HEK293T (cell line): ENCODE results near the gene CCDC7.

Experiments
- ARNT ChIP-seq: fragments of 450-650 bp; IDR thresholded peaks from 2 replicates; pipeline ENCODE4 v1.6.1; 2017; ENCODE audit warnings: mild to moderate bottlenecking
- BHLHE40 ChIP-seq: fragments of 450-650 bp; IDR thresholded peaks from 2 replicates; pipeline ENCODE4 v1.6.1; 2016; ENCODE audit warnings: mild to moderate bottlenecking, moderate library complexity, borderline replicate concordance
- CTBP1 ChIP-seq: fragments of 450-650 bp; IDR thresholded peaks from 2 replicates; pipeline ENCODE4 v1.6.1; 2016; ENCODE audit warnings: borderline replicate concordance
- ELF4 ChIP-seq: fragments of 450-650 bp; IDR thresholded peaks from 2 replicates; pipeline ENCODE4 v1.6.1; 2017; ENCODE audit warnings: antibody characterized with exemption
- FOXK2 ChIP-seq: fragments of 450-650 bp; IDR thresholded peaks from 2 replicates; pipeline ENCODE4 v1.6.1; 2016; ENCODE audit warnings: mild to moderate bottlenecking
- FOXM1 ChIP-seq: fragments of 450-650 bp; IDR thresholded peaks from 2 replicates; pipeline ENCODE4 v1.6.1; 2017; ENCODE audit warnings: mild to moderate bottlenecking, borderline replicate concordance
- HDGF ChIP-seq: fragments of 450-650 bp; IDR thresholded peaks from 2 replicates; pipeline ENCODE4 v1.6.1; 2017; ENCODE audit warnings: antibody characterized with exemption, borderline replicate concordance
- L3MBTL2 ChIP-seq: fragments of 450-650 bp; conservative IDR thresholded peaks from 2 replicates; pipeline ENCODE4 v1.6.1; 2016; ENCODE audit warnings: mild to moderate bottlenecking
- NFRKB ChIP-seq: fragments of 450-650 bp; IDR thresholded peaks from 2 replicates; pipeline ENCODE4 v1.6.1; 2016; ENCODE audit warnings: mild to moderate bottlenecking, moderate library complexity
- SP1 ChIP-seq: fragments of 450-650 bp; IDR thresholded peaks from 2 replicates; pipeline ENCODE4 v1.6.1; 2017
- SUZ12 ChIP-seq: fragments of 450-650 bp; IDR thresholded peaks from 2 replicates; pipeline ENCODE4 v1.6.1; 2016; ENCODE audit warnings: mild to moderate bottlenecking
- TARDBP ChIP-seq: fragments of 450-650 bp; IDR thresholded peaks from 2 replicates; pipeline ENCODE4 v1.6.1; 2016
- TF ChIP-seq, protein P1 (sequence below): fragments of 450-650 bp; IDR thresholded peaks from 2 replicates; pipeline ENCODE4 v1.6.1; 2016

DNA sequence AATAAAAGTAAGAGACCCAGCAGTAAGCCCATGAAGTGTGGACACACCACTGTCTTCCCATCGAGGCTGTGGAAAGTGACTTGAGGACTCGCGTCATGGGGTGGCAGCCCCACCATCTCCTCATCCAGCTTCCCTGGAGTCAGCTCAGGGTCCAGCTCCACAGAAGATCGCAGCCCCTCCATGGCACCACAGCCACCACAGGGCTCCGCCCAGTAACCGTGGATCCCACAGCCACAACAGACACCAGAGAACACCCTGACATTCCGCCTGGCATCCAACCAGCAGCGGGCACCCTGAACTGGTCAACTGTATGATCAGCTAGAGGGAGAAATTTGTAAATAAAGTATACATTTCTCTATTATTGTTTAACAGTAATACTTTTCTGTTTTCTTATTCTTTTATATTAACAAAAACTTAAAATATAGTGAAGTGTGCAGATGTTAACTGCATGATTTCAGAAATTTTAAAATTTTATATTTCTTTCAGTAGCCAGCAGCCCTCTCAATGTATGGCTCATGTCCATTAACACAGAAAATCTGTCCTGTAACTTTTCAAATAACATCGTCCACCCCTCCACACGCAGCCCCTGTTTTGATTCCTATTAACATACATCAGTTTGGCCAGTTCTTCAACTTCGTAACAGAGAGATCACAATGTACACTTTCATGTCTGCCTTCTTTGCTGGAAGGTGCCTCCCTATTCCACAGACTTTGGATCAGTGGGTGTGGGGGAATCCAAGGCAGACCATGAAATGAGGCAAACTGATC lies 442.4 kb downstream of the CCDC7 start:
- TF ChIP-seq TARDBP: no peak
- no peak for TF ChIP-seq SP1
- no peak for TF ChIP-seq HDGF
- no peak for TF ChIP-seq CTBP1
- TF ChIP-seq BHLHE40: no peak
- TF ChIP-seq ELF4: no peak
- no peak for TF ChIP-seq ARNT
- TF ChIP-seq L3MBTL2: no peak
- no peak for TF ChIP-seq SUZ12
- TF ChIP-seq FOXK2: no peak
- TF ChIP-seq FOXM1: no peak
- no peak for TF ChIP-seq NFRKB
- TF ChIP-seq, protein P1, sequence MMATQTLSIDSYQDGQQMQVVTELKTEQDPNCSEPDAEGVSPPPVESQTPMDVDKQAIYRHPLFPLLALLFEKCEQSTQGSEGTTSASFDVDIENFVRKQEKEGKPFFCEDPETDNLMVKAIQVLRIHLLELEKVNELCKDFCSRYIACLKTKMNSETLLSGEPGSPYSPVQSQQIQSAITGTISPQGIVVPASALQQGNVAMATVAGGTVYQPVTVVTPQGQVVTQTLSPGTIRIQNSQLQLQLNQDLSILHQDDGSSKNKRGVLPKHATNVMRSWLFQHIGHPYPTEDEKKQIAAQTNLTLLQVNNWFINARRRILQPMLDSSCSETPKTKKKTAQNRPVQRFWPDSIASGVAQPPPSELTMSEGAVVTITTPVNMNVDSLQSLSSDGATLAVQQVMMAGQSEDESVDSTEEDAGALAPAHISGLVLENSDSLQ: no peak
